OCI-LY7 (cell line): Measurements from ENCODE around the gene PLEKHG4.

Experiments
- EZH2phosphoT487 ChIP-seq: fragments of 200-600 bp; sonication (generic); IDR thresholded peaks from 2 replicates; pipeline ENCODE4 v1.6.1; 2018; ENCODE audit warnings: low read depth, borderline replicate concordance, mild to moderate bottlenecking, mixed run types, antibody characterized with exemption, low read length, moderate library complexity, mixed read lengths
- TF ChIP-seq, protein P1 (sequence below): fragments of 200-600 bp; sonication (generic); conservative IDR thresholded peaks from 2 replicates; pipeline ENCODE4 v1.5.1; 2014; ENCODE audit warnings: mild to moderate bottlenecking, antibody characterized with exemption, low read length, moderate library complexity, mixed read lengths

- TF ChIP-seq, protein P1, sequence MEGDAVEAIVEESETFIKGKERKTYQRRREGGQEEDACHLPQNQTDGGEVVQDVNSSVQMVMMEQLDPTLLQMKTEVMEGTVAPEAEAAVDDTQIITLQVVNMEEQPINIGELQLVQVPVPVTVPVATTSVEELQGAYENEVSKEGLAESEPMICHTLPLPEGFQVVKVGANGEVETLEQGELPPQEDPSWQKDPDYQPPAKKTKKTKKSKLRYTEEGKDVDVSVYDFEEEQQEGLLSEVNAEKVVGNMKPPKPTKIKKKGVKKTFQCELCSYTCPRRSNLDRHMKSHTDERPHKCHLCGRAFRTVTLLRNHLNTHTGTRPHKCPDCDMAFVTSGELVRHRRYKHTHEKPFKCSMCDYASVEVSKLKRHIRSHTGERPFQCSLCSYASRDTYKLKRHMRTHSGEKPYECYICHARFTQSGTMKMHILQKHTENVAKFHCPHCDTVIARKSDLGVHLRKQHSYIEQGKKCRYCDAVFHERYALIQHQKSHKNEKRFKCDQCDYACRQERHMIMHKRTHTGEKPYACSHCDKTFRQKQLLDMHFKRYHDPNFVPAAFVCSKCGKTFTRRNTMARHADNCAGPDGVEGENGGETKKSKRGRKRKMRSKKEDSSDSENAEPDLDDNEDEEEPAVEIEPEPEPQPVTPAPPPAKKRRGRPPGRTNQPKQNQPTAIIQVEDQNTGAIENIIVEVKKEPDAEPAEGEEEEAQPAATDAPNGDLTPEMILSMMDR: no peak
- no peak for TF ChIP-seq EZH2phosphoT487
These were observed 46.8 kb downstream of the PLEKHG4 start for GRCh38 chr16:67326115-67326471.
